K562 (cell line): ENCODE data around the gene HOXC12. TPM values are rescaled to one million over a fixed set of nuclear protein-coding genes. Genes with fewer than 3 reads are reported as not detected.

ENCODE experiments used
- ATAC-seq: fragments of 200-7000 bp; cut with Tn5 transposase; 3 replicates; pipeline ENCODE4 v1.9.1; 2020; ENCODE audit warnings: moderate library complexity
- BruUV-seq: library from RNA; stranded (reverse); fragments of 400-500 nt; replicated peaks from 2 replicates; lab custom pipeline; 2021; lab: Mats Ljungman, UMichigan
- CTCF ChIA-PET: fragments of 300-600 bp; formaldehyde crosslinking; extraction: SDS; loops from one replicate; lab custom pipeline; 2021; ENCODE audit warnings: low intra/inter-chr PET ratio; lab: Yijun Ruan, JAX
- POLR2A ChIA-PET: fragments of 300-600, 350-650 bp; sonication (Branson Sonifier 250); formaldehyde crosslinking; extraction: SDS; loops from one replicate; lab custom pipeline; 2021; ENCODE audit warnings: antibody characterized with exemption, inconsistent platforms; lab: Yijun Ruan, JAX
- DNase-seq, 4 experiments: peaks; one replicate each; pipeline versions ENCODE4 v3.0.0 to v3.0.0-alpha.2; 2011 to 2018; ENCODE audit warnings: low spot score in 3 of 4, mixed read lengths in 3 of 4; ENCODE audit errors: extremely low read depth in 1 of 4
- FAIRE-seq: peaks from 2 replicates; lab custom pipeline; 2011; peaks lifted over from hg19 to GRCh38; lab: Jason Lieb, UNC
- H2AFZ ChIP-seq: 2 replicates; pipeline ENCODE4 v1.6.0; 2011; ENCODE audit warnings: low read depth, low read length, control low read depth, inconsistent platforms
- H3K27ac ChIP-seq: fragments of 200-600 bp; 3 replicates; pipeline ENCODE4 v1.8.0; 2011; ENCODE audit warnings: low read depth, mild to moderate bottlenecking, control low read depth, inconsistent platforms, low read length, moderate library complexity, mixed read lengths; ENCODE audit errors: extremely low read depth
- H3K27me3 ChIP-seq, 2 experiments: fragments of 300-600 bp in 1 of 2; 2 replicates in 1 of 2; 3 replicates in 1 of 2; pipeline versions ENCODE4 v1.6.0 to v1.8.0; 2011; ENCODE audit warnings: inconsistent platforms in 2 of 2, low read length in 2 of 2, mild to moderate bottlenecking in 1 of 2, mixed read lengths in 1 of 2, moderate library complexity in 1 of 2; ENCODE audit not compliant: control insufficient read depth in 2 of 2, insufficient read depth in 2 of 2
- H3K36me3 ChIP-seq: fragments of 300-600 bp; 3 replicates; pipeline ENCODE4 v1.8.0; 2011; ENCODE audit warnings: mild to moderate bottlenecking, low read length, inconsistent platforms; ENCODE audit not compliant: control insufficient read depth, insufficient read depth
- H3K4me1 ChIP-seq, 2 experiments: fragments of 200-600 bp in 1 of 2; replicated peaks in 1 of 2; 2 replicates in 1 of 2; 3 replicates in 1 of 2; pipeline versions ENCODE4 v1.5.1 to v1.8.0; 2011; ENCODE audit warnings: inconsistent platforms in 2 of 2, low read length in 2 of 2, mild to moderate bottlenecking in 1 of 2, mixed read lengths in 1 of 2, moderate library complexity in 1 of 2; ENCODE audit not compliant: control insufficient read depth in 2 of 2, insufficient read depth in 2 of 2
- H3K4me2 ChIP-seq: 2 replicates; pipeline ENCODE4 v1.6.1; 2011; ENCODE audit warnings: low read length, control low read depth, inconsistent platforms, mixed read lengths; ENCODE audit not compliant: insufficient read depth
- H3K4me3 ChIP-seq: fragments of 200-600 bp; sonication (generic), shearing (Covaris generic); 2 replicates; pipeline ENCODE4 v1.5.1; 2016; ENCODE audit warnings: control low read depth, inconsistent platforms
- H3K79me2 ChIP-seq: fragments of 200-600 bp; 3 replicates; pipeline ENCODE4 v1.8.0; 2011; ENCODE audit warnings: low read length, inconsistent platforms; ENCODE audit not compliant: control insufficient read depth, insufficient read depth
- H3K9ac ChIP-seq, 2 experiments: 2 replicates each; pipeline versions ENCODE4 v1.6.0 to v1.6.1; 2011; ENCODE audit warnings: low read depth in 2 of 2, low read length in 2 of 2, control low read depth in 1 of 2, inconsistent platforms in 1 of 2, mild to moderate bottlenecking in 1 of 2, mixed read lengths in 1 of 2; ENCODE audit not compliant: insufficient read depth in 1 of 2
- H3K9me1 ChIP-seq: one replicate; pipeline ENCODE4 v1.6.0; 2011; ENCODE audit warnings: inconsistent platforms, mild to moderate bottlenecking, low read length, moderate library complexity; ENCODE audit not compliant: control insufficient read depth, insufficient read depth
- H3K9me3 ChIP-seq: replicated peaks from 2 replicates; pipeline ENCODE4 v1.5.1; 2011; ENCODE audit warnings: low read depth, low read length, inconsistent platforms; ENCODE audit not compliant: control insufficient read depth, insufficient read depth
- H4K20me1 ChIP-seq: replicated peaks from 2 replicates; pipeline ENCODE4 v1.6.1; 2011; ENCODE audit warnings: low read length, inconsistent platforms, mixed read lengths; ENCODE audit not compliant: control insufficient read depth, insufficient read depth
- CBX2 ChIP-seq: fragments of 200-600 bp; sonication (generic); IDR thresholded peaks from one replicate; pipeline ENCODE4 v1.6.1; 2012; ENCODE audit warnings: mild to moderate bottlenecking, low read length, inconsistent platforms; ENCODE audit not compliant: insufficient read depth, poor library complexity, severe bottlenecking
- ZNF12 ChIP-seq: sonication (generic); formaldehyde crosslinking; IDR thresholded peaks from 2 replicates; pipeline ENCODE4 v1.4.0; 2020; ENCODE audit warnings: mild to moderate bottlenecking, missing genetic modification reagents
- ZNF79 ChIP-seq: fragments of 250-450 bp; sonication (Bioruptor Pico); IDR thresholded peaks from 2 replicates; pipeline ENCODE4 v1.4.0; 2020; ENCODE audit warnings: low read depth, mild to moderate bottlenecking, moderate library complexity
- WGBS: fragments of 100-300 bp; shearing (Covaris generic); methylation state at CpG from one replicate; pipeline ENCODE4 v1.1.6; 2016; ENCODE audit warnings: low coverage, mixed read lengths; ENCODE audit not compliant: insufficient coverage; ENCODE audit errors: missing lambda C conversion rate; 5-methylcytosine and 5-hydroxymethylcytosine counted together
- in situ Hi-C: fragments of 300-500 bp; cut with MboI; formaldehyde crosslinking; loops from 4 replicates; pipeline ENCODE4 v1.15.0; 2018; ENCODE audit warnings: inconsistent platforms, mixed read lengths
- intact Hi-C: fragments of 100-400 bp; cut with micrococcal nuclease; formaldehyde crosslinking; loops from 2 replicates; pipeline ENCODE4 v1.14.2; 2022
- polyA plus RNA-seq, 8 experiments: library from polyadenylated mRNA; depleted of rRNA in 4 of 8; stranded (reverse) in 5 of 8; unstranded in 3 of 8; fragments of >200 nt; fragmentation: Nextera tagmentation in 2 of 8; fragmentation: Illumina TruSeq in 1 of 8; extraction: Ambion mirVana in 2 of 8; extraction: Trizol in 1 of 8; gene quantifications; 2 replicates each; pipeline versions ENCODE4 v1.2.1 to v1.2.3, GENCODE V29; 2011 to 2014; ENCODE audit warnings: inconsistent platforms in 1 of 8, missing spikeins in 1 of 8
- total RNA-seq, 7 experiments: library from RNA; depleted of rRNA in 6 of 7; stranded (reverse); fragments of >200 nt in 6 of 7; fragmentation: Illumina TruSeq in 2 of 7; extraction: Trizol in 2 of 7; gene quantifications; 2 replicates each; pipeline versions ENCODE4 v1.2.1 to v1.2.3, GENCODE V29; 2011 to 2021; ENCODE audit warnings: low replicate concordance in 1 of 7
- TF ChIP-seq, protein P1 (sequence below), 2 experiments: IDR thresholded peaks; 2 replicates each; pipeline ENCODE4 v1.6.1; 2011; ENCODE audit warnings: borderline replicate concordance in 1 of 2, control low read depth in 1 of 2, low read depth in 1 of 2, low read length in 1 of 2, mild to moderate bottlenecking in 1 of 2, mixed read lengths in 1 of 2, moderate library complexity in 1 of 2; ENCODE audit not compliant: insufficient read depth in 1 of 2, insufficient read length in 1 of 2, poor library complexity in 1 of 2, severe bottlenecking in 1 of 2; ENCODE audit errors: extremely low read depth in 1 of 2
- TF ChIP-seq, protein P2 (sequence below): fragments of 450-650 bp; IDR thresholded peaks from 2 replicates; pipeline ENCODE4 v1.6.1; 2016
- TF ChIP-seq, protein P3 (sequence below): IDR thresholded peaks from 2 replicates; pipeline ENCODE4 v1.6.1; 2016; ENCODE audit warnings: missing genetic modification characterization, missing compliant biosample characterization

The HOXC12 gene
- total and polyA plus RNA-seq, 9 of the 15 experiments (the other 6 are each of a cell fraction or from before 2014, with no cell fraction given), result 0.04 to 0.36 (median 0.11) TPM; not detected in 1

DNA sequence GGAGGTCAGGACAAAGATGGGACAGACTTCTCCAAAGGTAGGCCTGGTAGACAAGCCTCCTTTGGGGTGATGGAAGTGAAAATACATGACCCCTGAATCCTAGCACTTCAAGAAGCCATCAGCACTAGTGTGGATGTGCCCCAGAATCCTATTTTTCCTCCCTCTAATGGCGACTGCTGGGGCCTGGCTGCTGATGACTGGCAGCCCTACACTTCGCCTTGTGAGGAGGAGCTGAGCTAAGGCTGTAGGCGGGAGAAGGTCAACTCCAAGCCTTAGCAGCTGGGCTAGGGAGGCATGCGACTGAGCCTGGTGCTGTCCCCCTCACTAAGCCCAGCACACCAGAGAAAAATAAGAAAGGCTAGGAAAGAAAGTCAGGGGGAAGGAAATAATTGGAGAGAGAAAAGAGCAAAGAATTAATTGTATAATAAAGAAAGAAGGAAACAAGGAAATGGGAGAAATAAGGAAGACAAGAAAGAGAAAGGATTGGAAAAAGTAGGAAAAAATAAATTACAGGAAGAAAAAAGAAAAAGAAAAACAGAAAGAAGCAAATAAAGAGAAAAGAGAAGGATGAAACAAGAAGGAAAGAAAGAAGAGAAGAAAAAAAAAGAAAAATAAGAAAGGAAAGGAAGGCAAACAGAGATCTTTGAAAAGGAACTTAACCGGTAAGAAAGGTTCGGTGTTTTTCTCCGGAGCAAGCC, 25.6 kb downstream of the HOXC12 start:
- 27% methylated on average over 7 of the region's 7 CpGs for WGBS
- POLR2A ChIA-PET, result interaction anchor here (0.6 kb wide), 1 partner anchor 371 kb away, joined by 3 read pairs; no protein-coding TSS in a partner anchor
- TF ChIP-seq CBX2 (peak; percentile 25), ZNF12 (CRISPR knock-in tag) (no peak), ZNF79 (CRISPR knock-in tag) (no peak)
- TF ChIP-seq, protein P1, sequence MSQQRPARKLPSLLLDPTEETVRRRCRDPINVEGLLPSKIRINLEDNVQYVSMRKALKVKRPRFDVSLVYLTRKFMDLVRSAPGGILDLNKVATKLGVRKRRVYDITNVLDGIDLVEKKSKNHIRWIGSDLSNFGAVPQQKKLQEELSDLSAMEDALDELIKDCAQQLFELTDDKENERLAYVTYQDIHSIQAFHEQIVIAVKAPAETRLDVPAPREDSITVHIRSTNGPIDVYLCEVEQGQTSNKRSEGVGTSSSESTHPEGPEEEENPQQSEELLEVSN (IDR thresholded peaks at IDR 0.05; ENCODE audit: borderline replicate concordance in 1 of 2, extremely low read depth in 1 of 2, insufficient read depth in 1 of 2, insufficient read length in 1 of 2, low read depth in 1 of 2, low read length in 1 of 2, poor library complexity in 1 of 2, severe bottlenecking in 1 of 2), result peak in 1 of 2 experiments; percentile 31
- TF ChIP-seq, protein P2, sequence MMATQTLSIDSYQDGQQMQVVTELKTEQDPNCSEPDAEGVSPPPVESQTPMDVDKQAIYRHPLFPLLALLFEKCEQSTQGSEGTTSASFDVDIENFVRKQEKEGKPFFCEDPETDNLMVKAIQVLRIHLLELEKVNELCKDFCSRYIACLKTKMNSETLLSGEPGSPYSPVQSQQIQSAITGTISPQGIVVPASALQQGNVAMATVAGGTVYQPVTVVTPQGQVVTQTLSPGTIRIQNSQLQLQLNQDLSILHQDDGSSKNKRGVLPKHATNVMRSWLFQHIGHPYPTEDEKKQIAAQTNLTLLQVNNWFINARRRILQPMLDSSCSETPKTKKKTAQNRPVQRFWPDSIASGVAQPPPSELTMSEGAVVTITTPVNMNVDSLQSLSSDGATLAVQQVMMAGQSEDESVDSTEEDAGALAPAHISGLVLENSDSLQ, result peak; percentile 36; the same call in 1 of the 2 replicates
- TF ChIP-seq, protein P3, sequence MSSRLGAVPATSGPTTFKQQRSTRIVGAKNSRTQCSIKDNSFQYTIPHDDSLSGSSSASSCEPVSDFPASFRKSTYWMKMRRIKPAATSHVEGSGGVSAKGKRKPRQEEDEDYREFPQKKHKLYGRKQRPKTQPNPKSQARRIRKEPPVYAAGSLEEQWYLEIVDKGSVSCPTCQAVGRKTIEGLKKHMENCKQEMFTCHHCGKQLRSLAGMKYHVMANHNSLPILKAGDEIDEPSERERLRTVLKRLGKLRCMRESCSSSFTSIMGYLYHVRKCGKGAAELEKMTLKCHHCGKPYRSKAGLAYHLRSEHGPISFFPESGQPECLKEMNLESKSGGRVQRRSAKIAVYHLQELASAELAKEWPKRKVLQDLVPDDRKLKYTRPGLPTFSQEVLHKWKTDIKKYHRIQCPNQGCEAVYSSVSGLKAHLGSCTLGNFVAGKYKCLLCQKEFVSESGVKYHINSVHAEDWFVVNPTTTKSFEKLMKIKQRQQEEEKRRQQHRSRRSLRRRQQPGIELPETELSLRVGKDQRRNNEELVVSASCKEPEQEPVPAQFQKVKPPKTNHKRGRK (tag), result peak; percentile 93
- no TSS peak for BruUV-seq
- ATAC-seq (peak; percentile 22; the same call in 1 of the 3 replicates), FAIRE-seq (peak; percentile 44), DNase-seq (no peak)
- Histone ChIP-seq H3K9ac (no peak overlapping the region), H3K9me1 (no peaks in the 10 kb centered on the region), H3K4me3 (no peak overlapping the region), H3K9me3 (no peaks in the 10 kb centered on the region), H3K4me2 (no peak overlapping the region), H3K4me1 (peaks cover 2 to 24% of the 10 kb centered on the region in 2 experiments; a peak in 2 of 5 replicates), H3K36me3 (no peaks in the 10 kb centered on the region), H3K27me3 (peaks cover 35 to 41% of the 10 kb centered on the region in 2 experiments), H3K27ac (no peak overlapping the region), H2AFZ (peak overlapping the region; percentile 63; the same call in 1 of the 2 replicates), H3K79me2 (no peaks in the 10 kb centered on the region), H4K20me1 (no peaks in the 10 kb centered on the region; the same call in 1 of the 2 replicates)
- in situ Hi-C loops (loop anchor here (10.0 kb wide), 1 partner anchor 385 kb away; the partner anchor contains the start of gene GPR84), intact Hi-C loops (loop anchor here (10.0 kb wide), 1 partner anchor 385 kb away; the partner anchor contains the start of gene GPR84)
- CTCF ChIA-PET, result no interaction called here
